T-helper 22 cell (primary cell): Measurements from ENCODE around the gene TRAF3IP1.
"Not testable (repeated sequence)": the region's sequence is repeated elsewhere in the genome, so short reads cannot be mapped to it uniquely, and the experiment has no call there.

ENCODE experiments used
- DNase-seq: peaks from one replicate; pipeline ENCODE4 v3.0.0-alpha.2; 2020; ENCODE audit warnings: low read depth

TRAF3IP1 gene

GRCh38 chr2:238313289-238313990 lies 6.9 kb upstream of the TRAF3IP1 start:
- no peak for DNase-seq

- no peak for DNase-seq
Observed at GRCh38 chr2:238313991-238314350, 6.3 kb upstream of the TRAF3IP1 start.

GRCh38 chr2:238314576-238314975 lies 5.7 kb upstream of the TRAF3IP1 start:
- no peak for DNase-seq

GRCh38 chr2:238315031-238315595 lies 5.2 kb upstream of the TRAF3IP1 start:
- no peak for DNase-seq

- no peak for DNase-seq
Observed at GRCh38 chr2:238320648-238321281, 447 bp downstream of the TRAF3IP1 start.

- no peak for DNase-seq
Observed at GRCh38 chr2:238321467-238321866, 1.1 kb downstream of the TRAF3IP1 start.

- no peak for DNase-seq
Observed at GRCh38 chr2:238322001-238322411, 1.7 kb downstream of the TRAF3IP1 start.

- DNase-seq, result not testable (repeated sequence)
Observed at GRCh38 chr2:238324248-238324647, 3.9 kb downstream of the TRAF3IP1 start.

- DNase-seq, result no peak
Observed at GRCh38 chr2:238325694-238326093, 5.4 kb downstream of the TRAF3IP1 start.

GRCh38 chr2:238326801-238327365 lies 6.6 kb downstream of the TRAF3IP1 start:
- no peak for DNase-seq

GRCh38 chr2:238327751-238328150 lies 7.4 kb downstream of the TRAF3IP1 start:
- no peak for DNase-seq

- no peak for DNase-seq
Observed at GRCh38 chr2:238330391-238330790, 10.1 kb downstream of the TRAF3IP1 start.

GRCh38 chr2:238331916-238332315 lies 11.6 kb downstream of the TRAF3IP1 start:
- DNase-seq, result no peak

GRCh38 chr2:238334885-238335284 lies 14.6 kb downstream of the TRAF3IP1 start:
- no peak for DNase-seq

GRCh38 chr2:238335591-238335990 lies 15.3 kb downstream of the TRAF3IP1 start:
- DNase-seq, result not testable (repeated sequence)

GRCh38 chr2:238336151-238336550 lies 15.8 kb downstream of the TRAF3IP1 start:
- no peak for DNase-seq

GRCh38 chr2:238336793-238337444 lies 16.6 kb downstream of the TRAF3IP1 start:
- DNase-seq, result no peak

- no peak for DNase-seq
Observed at GRCh38 chr2:238337846-238338245, 17.5 kb downstream of the TRAF3IP1 start.

- no peak for DNase-seq
Observed at GRCh38 chr2:238338710-238339394, 18.5 kb downstream of the TRAF3IP1 start.

- DNase-seq, result no peak
Observed at GRCh38 chr2:238339395-238339780, 19.1 kb downstream of the TRAF3IP1 start.

- DNase-seq, result no peak
Observed at GRCh38 chr2:238339814-238340213, 19.5 kb downstream of the TRAF3IP1 start.

- DNase-seq, result no peak
Observed at GRCh38 chr2:238341536-238341935, 21.2 kb downstream of the TRAF3IP1 start.
